Esophagus squamous epithelium (tissue), 5 donors: ENCODE data around the gene MCOLN1. TPM values are rescaled to one million over a fixed set of nuclear protein-coding genes. Genes with fewer than 3 reads are reported as not detected.
A peak's percentile ranks its signal among the peaks of the same experiment; 100 is the strongest.

Source experiments
- DNase-seq: peaks from one replicate; lab custom pipeline; 2025; lab: John Stamatoyannopoulos, UW
- H3K27ac ChIP-seq, 4 donors: fragments of 200-600 bp; sonication (generic); one replicate each; pipeline ENCODE4 v1.5.1; 2016 to 2019; ENCODE audit warnings: mild to moderate bottlenecking in 1 of 4
- H3K27me3 ChIP-seq, 4 donors: fragments of 200-600 bp; sonication (generic); 1 replicate in 3 of 4; 2 replicates in 1 of 4; pipeline versions ENCODE4 v1.5.1 to v1.6.0; 2017 to 2021; ENCODE audit warnings: antibody characterized with exemption in 1 of 4
- H3K36me3 ChIP-seq, 3 donors: fragments of 200-600 bp; sonication (generic); one replicate each; pipeline ENCODE4 v1.5.1; 2016 to 2019
- H3K4me1 ChIP-seq, 3 donors: fragments of 200-600 bp; sonication (generic); one replicate each; pipeline ENCODE4 v1.5.1; 2017 to 2019
- H3K4me3 ChIP-seq, 4 donors: fragments of 200-600 bp; sonication (generic); 1 replicate in 3 of 4; 2 replicates in 1 of 4; pipeline ENCODE4 v1.5.1; 2016 to 2019; ENCODE audit warnings: mild to moderate bottlenecking in 2 of 4, moderate library complexity in 1 of 4
- H3K9me3 ChIP-seq, 3 donors: fragments of 200-600 bp; sonication (generic); one replicate each; pipeline ENCODE4 v1.5.1; 2016 to 2019
- CTCF ChIP-seq, 6 experiments: fragments of 450-650 bp in 4 of 6; fragments of 200-600 bp in 2 of 6; sonication (generic) in 2 of 6; IDR thresholded peaks; one replicate each; pipeline ENCODE4 v1.5.1; 2016 to 2019; ENCODE audit warnings: antibody characterized with exemption in 6 of 6, mild to moderate bottlenecking in 4 of 6, moderate library complexity in 4 of 6
- POLR2A ChIP-seq, 4 donors: fragments of 450-650 bp; IDR thresholded peaks; one replicate each; pipeline ENCODE4 v1.6.1; 2017; ENCODE audit warnings: antibody characterized with exemption in 4 of 4, mild to moderate bottlenecking in 4 of 4, moderate library complexity in 3 of 4
- WGBS, 2 donors: methylation state at CpG; one replicate each; pipeline ENCODE4 v1.1.5; 2018; 5-methylcytosine and 5-hydroxymethylcytosine counted together
- intact Hi-C: fragments of 100-400 bp; cut with DNase I; formaldehyde crosslinking; loops from one replicate; pipeline ENCODE4 v1.15.0; 2022
- total RNA-seq, 4 donors: library from RNA; depleted of rRNA; stranded (reverse); fragments of >200 nt; gene quantifications; one replicate each; pipeline ENCODE4 v1.1.0, GENCODE V29; 2016
- donor health status: DM: yes; HTN: yes; CAD: no.

The MCOLN1 gene
- total RNA-seq, 4 donors from 2014 or later: 5.7 to 13.9 (median 7.8) TPM

- Histone ChIP-seq H3K27ac (no peak overlapping the region), H3K36me3 (peaks cover 17 to 63% (median 19%) of the 10 kb centered on the region in 3 donors), H3K27me3 (no peaks in the 10 kb centered on the region), H3K4me1 (peaks cover 6 to 20% (median 7%) of the 10 kb centered on the region in 3 donors), H3K9me3 (no peaks in the 10 kb centered on the region), H3K4me3 (no peak overlapping the region)
- DNase-seq: no peak
- no peak for TF ChIP-seq CTCF (IDR thresholded peaks at IDR 0.05)
- TF ChIP-seq POLR2A (IDR thresholded peaks at IDR 0.05): no peak
- WGBS, 2 donors: 95 to 100% methylated on average over 5 to 19 of the region's 33 CpGs
- intact Hi-C loops: loop anchor here (10.0 kb wide), 1 partner anchor 145 kb away; no protein-coding TSS in a partner anchor
Measured at GRCh38 chr19:7529610-7530490, 7.4 kb downstream of the MCOLN1 start.

GRCh38 chr19:7533281-7533885 is 11.0 kb downstream of the MCOLN1 start:
- intact Hi-C loops: no loop called here
- WGBS, 2 donors: 18 to 34% methylated on average over 10 to 14 of the region's 30 CpGs
- Histone ChIP-seq H3K27ac (peak overlapping the region; percentile 84 to 97 (median 94)), H3K9me3 (no peaks in the 10 kb centered on the region), H3K27me3 (no peaks in the 10 kb centered on the region), H3K4me3 (peak overlapping the region; percentile 66 to 90 (median 76)), H3K36me3 (peaks cover 7 to 43% (median 14%) of the 10 kb centered on the region in 3 donors), H3K4me1 (peaks cover 11 to 40% (median 11%) of the 10 kb centered on the region in 3 donors)
- no peak for TF ChIP-seq POLR2A (IDR thresholded peaks at IDR 0.05)
- no peak for TF ChIP-seq CTCF (IDR thresholded peaks at IDR 0.05)
- DNase-seq: no peak

DNA sequence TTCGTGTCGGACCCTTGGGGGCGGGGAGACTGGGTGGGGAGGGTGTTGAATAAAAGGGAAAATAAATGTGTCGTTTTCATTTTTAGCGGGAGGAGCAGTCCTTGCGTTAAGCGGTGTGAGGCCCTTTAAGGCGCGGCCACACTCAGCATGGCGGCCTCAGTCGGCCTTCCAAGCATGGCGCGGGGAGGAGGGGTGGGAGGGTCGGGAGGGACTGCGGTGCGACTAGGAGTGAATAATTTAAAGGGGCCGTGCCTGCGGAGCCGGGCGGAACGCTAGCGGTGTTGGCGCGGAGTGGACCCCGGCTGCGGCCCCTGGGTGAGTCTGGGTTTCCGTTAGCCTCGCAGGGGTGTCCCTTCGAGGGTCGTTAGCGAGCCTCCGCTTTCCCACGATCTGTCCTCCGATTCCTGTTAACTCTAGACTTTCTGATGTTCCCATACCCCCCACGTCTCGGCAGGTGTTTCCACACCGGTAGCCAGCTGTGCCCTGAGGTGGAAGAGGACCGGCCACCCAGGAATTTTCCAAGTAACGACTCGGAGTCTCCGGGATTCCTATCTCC is 11.6 kb downstream of the MCOLN1 start:
- H3K4me1 ChIP-seq: peaks cover 11 to 40% (median 11%) of the 10 kb centered on the region in 3 donors
- no peaks in the 10 kb centered on the region for H3K9me3 ChIP-seq
- WGBS, 2 donors: 2% methylated on average over 15 to 18 of the region's 41 CpGs
- peak overlapping the region; percentile 84 to 97 (median 94) for H3K27ac ChIP-seq
- peak; percentile 54 for DNase-seq
- H3K36me3 ChIP-seq: peaks cover 2 to 43% (median 11%) of the 10 kb centered on the region in 3 donors
- H3K4me3 ChIP-seq: peak overlapping the region; percentile 66 to 90 (median 76)
- TF ChIP-seq POLR2A (IDR thresholded peaks at IDR 0.05) (peak in 2 of 4 donors; percentile 31 to 64), CTCF (IDR thresholded peaks at IDR 0.05) (no peak)
- intact Hi-C loops: no loop called here
- no peaks in the 10 kb centered on the region for H3K27me3 ChIP-seq

- intact Hi-C loops: no loop called here
- DNase-seq: no peak
- TF ChIP-seq CTCF (IDR thresholded peaks at IDR 0.05): no peak
- TF ChIP-seq POLR2A (IDR thresholded peaks at IDR 0.05): no peak
- Histone ChIP-seq H3K4me3 (peak overlapping the region; percentile 66 to 90 (median 76)), H3K27me3 (no peaks in the 10 kb centered on the region), H3K9me3 (no peaks in the 10 kb centered on the region), H3K27ac (peak overlapping the region; percentile 84 to 97 (median 94)), H3K4me1 (peaks cover 11 to 40% (median 11%) of the 10 kb centered on the region in 3 donors), H3K36me3 (peaks cover 0 to 43% (median 8%) of the 10 kb centered on the region in 3 donors)
- WGBS, 2 donors: 0 to 1% methylated on average over 3 to 15 of the region's 27 CpGs
Measured at GRCh38 chr19:7534531-7535046, 12.2 kb downstream of the MCOLN1 start.
